ENCODE results near the gene HDAC5. TPM values are rescaled to one million over a fixed set of nuclear protein-coding genes. Genes with fewer than 3 reads are reported as not detected.
A peak's percentile ranks its signal among the peaks of the same experiment; 100 is the strongest.

The HDAC5 gene
- total RNA-seq, 1 donor from 2014 or later: 43.3 TPM

GRCh38 chr17:44077595-44077909 is 45.9 kb downstream of the HDAC5 start:
- no peak overlapping the region for H3K27ac Mint-ChIP-seq
- no peaks in the 10 kb centered on the region for H3K9me3 Mint-ChIP-seq
- H3K27me3 Mint-ChIP-seq: no peaks in the 10 kb centered on the region
- TF ChIP-seq CTCF (conservative IDR thresholded peaks at IDR 0.05): no peak
- no peak for DNase-seq (ENCODE audit: extremely low spot score, unreplicated experiment)
- no peak overlapping the region for H3K4me3 Mint-ChIP-seq
- H3K4me1 Mint-ChIP-seq (ENCODE audit: unreplicated experiment): peaks cover 3% of the 10 kb centered on the region
- H3K36me3 Mint-ChIP-seq: peaks cover 10% of the 10 kb centered on the region

GRCh38 chr17:44076716-44077594 is 46.5 kb downstream of the HDAC5 start:
- no peak overlapping the region for H3K4me3 Mint-ChIP-seq
- H3K4me1 Mint-ChIP-seq (ENCODE audit: unreplicated experiment): peaks cover 6% of the 10 kb centered on the region
- no peaks in the 10 kb centered on the region for H3K9me3 Mint-ChIP-seq
- H3K27me3 Mint-ChIP-seq: no peaks in the 10 kb centered on the region
- TF ChIP-seq CTCF (conservative IDR thresholded peaks at IDR 0.05): no peak
- no peak for DNase-seq (ENCODE audit: extremely low spot score, unreplicated experiment)
- peaks cover 12% of the 10 kb centered on the region for H3K36me3 Mint-ChIP-seq
- H3K27ac Mint-ChIP-seq: no peak overlapping the region

DNA sequence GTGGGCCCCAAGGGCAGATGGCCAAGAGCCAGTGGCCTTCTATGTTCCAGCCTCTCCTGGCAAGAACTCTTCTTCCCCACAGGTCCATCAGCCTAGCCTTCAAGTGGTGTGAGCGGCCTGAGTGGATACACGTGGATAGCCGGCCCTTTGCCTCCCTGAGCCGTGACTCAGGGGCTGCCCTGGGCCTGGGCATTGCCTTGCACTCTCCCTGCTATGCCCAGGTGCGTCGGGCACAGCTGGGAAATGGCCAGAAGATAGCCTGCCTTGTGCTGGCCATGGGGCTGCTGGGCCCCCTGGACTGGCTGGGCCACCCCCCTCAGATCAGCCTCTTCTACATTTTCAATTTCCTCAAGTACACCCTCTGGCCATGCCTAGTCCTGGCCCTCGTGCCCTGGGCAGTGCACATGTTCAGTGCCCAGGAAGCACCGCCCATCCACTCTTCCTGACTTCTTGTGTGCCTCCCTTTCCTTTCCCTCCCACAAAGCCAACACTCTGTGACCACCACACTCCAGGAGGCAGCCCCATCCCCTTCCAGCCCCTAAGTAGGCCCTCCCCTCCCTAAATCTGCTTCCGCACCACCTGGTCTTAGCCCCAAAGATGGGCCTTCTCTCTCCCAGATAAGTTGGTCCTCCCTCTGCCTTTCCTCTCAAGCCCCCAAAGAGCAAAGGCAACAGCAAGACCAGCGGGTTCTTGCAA is 47.7 kb downstream of the HDAC5 start:
- no peak for DNase-seq (ENCODE audit: extremely low spot score, unreplicated experiment)
- peaks cover 12% of the 10 kb centered on the region for H3K36me3 Mint-ChIP-seq

GRCh38 chr17:44074911-44075285 is 48.5 kb downstream of the HDAC5 start:
- no peak overlapping the region for H3K27ac Mint-ChIP-seq
- H3K27me3 Mint-ChIP-seq: no peaks in the 10 kb centered on the region
- TF ChIP-seq CTCF (conservative IDR thresholded peaks at IDR 0.05): no peak
- no peak overlapping the region for H3K4me3 Mint-ChIP-seq
- H3K4me1 Mint-ChIP-seq (ENCODE audit: unreplicated experiment): peaks cover 12% of the 10 kb centered on the region
- H3K9me3 Mint-ChIP-seq: no peaks in the 10 kb centered on the region
- DNase-seq (ENCODE audit: extremely low spot score, unreplicated experiment): no peak
- H3K36me3 Mint-ChIP-seq: peaks cover 10% of the 10 kb centered on the region

More for the DNA sequence above, 47.7 kb downstream of the HDAC5 start:
- Mint-ChIP-seq H3K4me3 (no peak overlapping the region), H3K27me3 (no peaks in the 10 kb centered on the region), H3K9me3 (no peaks in the 10 kb centered on the region), H3K27ac (peak overlapping the region; percentile 18), H3K4me1 (ENCODE audit: unreplicated experiment) (peaks cover 9% of the 10 kb centered on the region)
- no peak for TF ChIP-seq CTCF (conservative IDR thresholded peaks at IDR 0.05)

- H3K9me3 Mint-ChIP-seq: no peaks in the 10 kb centered on the region
- H3K4me1 Mint-ChIP-seq (ENCODE audit: unreplicated experiment): peaks cover 11% of the 10 kb centered on the region
- no peak for TF ChIP-seq CTCF (conservative IDR thresholded peaks at IDR 0.05)
- DNase-seq (ENCODE audit: extremely low spot score, unreplicated experiment): no peak
- no peak overlapping the region for H3K4me3 Mint-ChIP-seq
- no peaks in the 10 kb centered on the region for H3K27me3 Mint-ChIP-seq
- H3K36me3 Mint-ChIP-seq: peaks cover 8% of the 10 kb centered on the region
- peak overlapping the region; percentile 50 for H3K27ac Mint-ChIP-seq
Observed at GRCh38 chr17:44074231-44074910, 49.1 kb downstream of the HDAC5 start.
